GM12891 (cell line): ENCODE measurements around the gene TMOD1.
A peak's percentile ranks its signal among the peaks of the same experiment; 100 is the strongest.

Experiments used
- DNase-seq: peaks from one replicate; pipeline ENCODE4 v3.0.0; 2011; ENCODE audit warnings: low spot score; ENCODE audit not compliant: insufficient read length
- FAIRE-seq: peaks from 2 replicates; lab custom pipeline; 2011; peaks lifted over from hg19 to GRCh38; lab: Jason Lieb, UNC
- PAX5 ChIP-seq: IDR thresholded peaks from 2 replicates; pipeline ENCODE4 v1.6.1; 2011; ENCODE audit warnings: low read length, moderate library complexity, mild to moderate bottlenecking; ENCODE audit not compliant: insufficient read depth, severe bottlenecking
- POLR2A ChIP-seq: IDR thresholded peaks from 2 replicates; pipeline ENCODE4 v1.6.1; 2011; ENCODE audit warnings: low read depth, low read length, control low read depth
- POLR2AphosphoS5 ChIP-seq: IDR thresholded peaks from 2 replicates; pipeline ENCODE4 v1.6.1; 2011; ENCODE audit warnings: low read depth, low read length, control low read depth
- POU2F2 ChIP-seq: IDR thresholded peaks from 2 replicates; pipeline ENCODE4 v1.6.1; 2011; ENCODE audit warnings: low read depth, mild to moderate bottlenecking, control low read depth, low read length, moderate library complexity
- SPI1 ChIP-seq: IDR thresholded peaks from 2 replicates; pipeline ENCODE4 v1.6.1; 2011; ENCODE audit warnings: low read depth, low read length, control low read depth
- TAF1 ChIP-seq: IDR thresholded peaks from 2 replicates; pipeline ENCODE4 v1.6.1; 2011; ENCODE audit warnings: low read depth, low read length, control low read depth

The TMOD1 gene

DNA sequence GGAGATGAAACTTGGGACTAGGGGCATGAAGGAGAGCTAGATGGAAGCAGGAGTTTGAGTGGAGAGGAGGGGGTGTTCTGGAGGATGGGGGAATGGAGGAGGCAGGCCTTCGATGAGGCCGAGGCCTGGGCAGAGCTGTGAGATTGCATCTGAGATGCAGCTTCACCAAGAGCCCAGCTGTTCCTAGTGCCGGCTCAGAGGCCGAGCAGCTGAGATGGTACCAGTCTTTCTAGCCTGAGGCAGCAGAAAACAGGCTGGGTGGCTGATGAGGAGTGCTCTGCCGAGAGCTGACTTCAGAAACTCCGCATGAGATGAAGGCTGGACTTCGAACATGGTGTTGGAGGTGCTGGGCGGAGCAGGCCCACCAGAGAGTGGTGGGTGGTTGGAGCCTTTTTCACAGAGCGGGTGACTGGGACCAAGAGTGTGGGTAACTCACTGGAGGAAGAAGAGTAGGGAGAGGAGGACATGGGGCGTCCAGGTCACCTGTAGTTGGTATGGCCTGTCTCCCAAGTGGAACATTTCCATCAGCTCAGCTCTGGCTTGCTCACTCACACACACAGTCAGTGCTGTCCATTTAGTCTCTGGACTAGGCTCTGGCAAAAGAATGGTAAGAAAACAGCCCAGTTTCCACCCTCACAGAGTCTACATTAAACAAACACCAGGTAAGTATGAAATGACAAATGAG lies 54.7 kb downstream of the TMOD1 start:
- TF ChIP-seq PAX5: no peak
- no peak for TF ChIP-seq POLR2AphosphoS5
- TF ChIP-seq SPI1: no peak
- no peak for TF ChIP-seq TAF1
- TF ChIP-seq POLR2A: no peak
- no peak for TF ChIP-seq POU2F2
- FAIRE-seq (no peak), DNase-seq (no peak)

DNA sequence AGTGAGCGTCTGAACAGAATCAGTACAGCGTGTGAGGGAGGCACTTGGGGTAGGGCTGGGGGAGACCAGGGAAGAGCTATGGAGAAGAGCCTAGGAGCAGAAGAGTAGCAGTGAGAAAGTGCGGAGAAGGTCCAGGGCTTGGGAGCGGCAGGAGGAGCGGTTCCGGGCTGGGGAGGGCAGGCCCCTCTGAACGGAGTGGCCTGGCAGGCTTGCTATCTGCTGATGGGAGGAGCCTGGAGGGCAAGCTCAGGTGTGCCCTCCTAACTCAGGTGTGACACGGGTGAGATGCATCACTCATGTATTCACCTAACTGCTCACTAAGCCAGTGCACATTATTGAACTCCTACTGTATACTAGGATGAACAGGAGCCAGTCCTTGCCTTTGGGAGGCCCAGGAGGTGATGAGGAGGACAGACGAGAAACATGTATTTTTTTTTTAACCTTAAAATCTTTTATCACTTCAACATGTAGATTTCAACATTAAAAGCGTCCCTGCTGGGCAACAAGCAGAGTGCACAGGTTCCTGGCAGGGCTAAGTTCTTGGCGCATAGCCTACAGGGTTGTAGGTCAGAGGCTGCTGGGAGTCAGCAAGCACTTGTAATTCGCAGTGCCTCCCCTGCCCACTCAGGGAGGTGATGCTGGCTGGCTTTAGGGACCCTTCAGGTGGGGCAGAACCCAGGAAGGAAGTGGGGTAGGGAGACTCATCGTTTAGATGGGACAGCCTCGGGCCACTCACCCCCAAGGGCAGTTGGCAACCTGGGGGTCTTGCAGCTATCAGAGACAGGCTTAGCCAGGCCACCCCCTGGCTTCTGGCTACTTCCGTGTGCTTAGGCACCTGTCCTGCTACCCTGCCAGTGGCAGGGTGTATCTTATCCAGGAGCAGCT lies 55.5 kb downstream of the TMOD1 start:
- TF ChIP-seq TAF1: no peak
- TF ChIP-seq SPI1: no peak
- TF ChIP-seq POLR2A: no peak
- TF ChIP-seq PAX5: no peak
- no peak for TF ChIP-seq POU2F2
- no peak for TF ChIP-seq POLR2AphosphoS5
- peak; percentile 56 for FAIRE-seq

DNA sequence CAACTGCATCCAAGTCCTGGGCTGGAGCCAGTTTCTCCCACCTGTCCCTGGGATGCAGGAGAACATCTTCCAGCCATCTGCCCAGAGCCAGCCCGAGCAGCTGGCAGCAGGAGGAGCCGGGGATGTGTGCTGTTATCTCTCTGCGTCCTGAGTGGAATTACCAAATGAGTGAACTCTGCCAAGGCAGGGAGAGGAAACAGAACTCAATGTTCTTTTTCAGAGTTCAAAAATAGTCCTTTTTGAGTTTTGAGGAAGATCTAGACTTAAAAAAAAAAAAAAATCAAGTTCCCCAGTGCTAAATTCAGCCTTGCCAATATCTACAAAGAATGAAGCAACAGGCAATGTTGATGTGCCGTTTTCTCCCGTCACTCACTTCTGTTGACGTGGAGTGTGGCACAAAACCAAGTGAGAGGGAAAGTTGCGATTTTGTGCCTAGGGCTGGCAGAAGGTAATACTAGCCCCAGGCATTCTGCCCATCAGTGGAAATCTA lies 56.2 kb downstream of the TMOD1 start:
- DNase-seq (no peak), FAIRE-seq (no peak)
- no peak for TF ChIP-seq PAX5
- TF ChIP-seq POLR2A: no peak
- no peak for TF ChIP-seq SPI1
- TF ChIP-seq POLR2AphosphoS5: no peak
- TF ChIP-seq POU2F2: no peak
- no peak for TF ChIP-seq TAF1

More for the DNA sequence above, 55.5 kb downstream of the TMOD1 start:
- no peak for DNase-seq

DNA sequence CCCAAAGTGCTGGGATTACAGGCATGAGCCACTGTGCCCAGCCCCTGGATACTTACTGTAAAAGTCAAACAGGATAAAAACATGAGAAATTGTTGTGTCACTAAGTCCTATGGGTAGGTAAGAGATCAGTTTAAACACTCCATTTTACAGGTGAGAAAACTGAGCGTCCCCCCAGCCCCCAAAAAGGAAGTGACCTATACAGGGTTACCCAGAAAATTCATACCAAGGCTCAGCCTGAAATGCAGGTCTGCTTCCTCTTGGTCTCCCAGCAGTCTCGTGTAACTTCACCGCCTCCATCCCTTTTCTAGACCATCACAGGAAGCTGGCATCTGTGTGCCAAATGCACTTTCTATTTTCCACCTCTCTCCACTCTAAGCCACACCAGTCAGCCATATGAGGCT lies 57.2 kb downstream of the TMOD1 start:
- FAIRE-seq: no peak
- TF ChIP-seq SPI1 (peak; percentile 39), PAX5 (no peak), TAF1 (no peak), POLR2A (no peak)

DNA sequence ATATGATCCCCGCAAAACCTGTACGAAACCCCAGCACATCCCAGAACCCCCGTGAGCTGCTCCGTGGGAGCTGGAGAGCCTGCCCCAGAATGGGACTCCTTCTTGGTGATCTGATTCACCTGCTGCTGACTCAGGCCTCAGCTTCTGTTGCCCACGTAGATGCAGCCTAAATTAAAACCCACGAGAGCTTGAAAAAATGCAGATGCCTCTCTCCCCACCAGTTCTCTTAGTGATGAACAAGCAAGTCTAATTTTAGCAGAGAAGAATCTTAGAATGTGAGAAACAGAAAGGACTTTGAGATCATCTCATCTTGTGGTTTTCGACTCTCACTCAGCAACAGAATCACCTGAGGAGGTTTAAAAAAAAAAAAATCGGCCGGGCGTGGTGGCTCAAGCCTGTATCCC lies 57.6 kb downstream of the TMOD1 start:
- TF ChIP-seq POU2F2 (no peak), POLR2AphosphoS5 (no peak), POLR2A (no peak), PAX5 (no peak), TAF1 (no peak), SPI1 (no peak)
- FAIRE-seq (peak; percentile 87), DNase-seq (peak; percentile 55)

More for the DNA sequence above, 57.2 kb downstream of the TMOD1 start:
- no peak for DNase-seq

DNA sequence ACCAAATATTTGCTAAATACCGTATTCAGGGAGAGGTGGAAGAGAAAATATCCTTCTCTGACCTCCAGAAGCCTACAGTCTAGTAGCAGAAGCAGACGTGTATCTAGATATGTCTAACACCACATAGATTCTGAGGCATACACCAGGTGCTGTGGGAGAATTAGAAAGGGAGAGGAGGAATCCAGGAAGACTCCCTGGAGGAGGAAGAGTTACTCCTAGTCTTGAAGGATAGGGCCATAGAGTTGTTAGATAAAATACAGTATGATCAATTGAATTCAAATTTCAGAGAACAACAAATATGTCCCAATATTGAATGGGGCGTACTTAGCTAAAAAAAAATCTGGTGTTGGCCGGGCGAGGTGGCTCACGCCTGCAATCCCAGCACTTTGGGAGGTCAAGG lies 58.7 kb downstream of the TMOD1 start:
- no peak for FAIRE-seq
- no peak for DNase-seq
- TF ChIP-seq POLR2A: no peak
- TF ChIP-seq PAX5: no peak
- no peak for TF ChIP-seq SPI1
- TF ChIP-seq POLR2AphosphoS5: no peak
- no peak for TF ChIP-seq TAF1
- no peak for TF ChIP-seq POU2F2

DNA sequence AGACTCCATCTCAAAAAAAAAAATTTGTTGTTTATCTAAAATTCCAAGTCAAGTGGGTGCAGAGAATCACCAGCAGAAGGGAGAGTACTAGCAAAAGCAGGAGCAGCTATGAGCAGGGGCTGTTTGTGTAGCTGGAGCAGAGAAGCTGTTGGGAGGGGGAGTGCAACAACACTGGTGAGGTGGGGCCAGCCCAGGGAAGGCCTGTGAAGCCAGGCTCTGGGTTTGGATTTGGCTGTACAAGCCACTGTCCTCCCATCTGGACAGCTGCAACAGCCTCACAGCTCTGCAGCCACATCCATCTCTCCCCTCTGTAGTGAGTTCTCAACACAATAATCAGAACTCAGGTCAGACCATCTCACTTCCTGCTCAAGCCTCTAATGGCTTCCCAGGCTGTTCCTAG lies 59.4 kb downstream of the TMOD1 start:
- FAIRE-seq: peak; percentile 55
- TF ChIP-seq TAF1 (no peak), POLR2AphosphoS5 (no peak), SPI1 (no peak), POU2F2 (no peak), POLR2A (no peak)
- DNase-seq: no peak

DNA sequence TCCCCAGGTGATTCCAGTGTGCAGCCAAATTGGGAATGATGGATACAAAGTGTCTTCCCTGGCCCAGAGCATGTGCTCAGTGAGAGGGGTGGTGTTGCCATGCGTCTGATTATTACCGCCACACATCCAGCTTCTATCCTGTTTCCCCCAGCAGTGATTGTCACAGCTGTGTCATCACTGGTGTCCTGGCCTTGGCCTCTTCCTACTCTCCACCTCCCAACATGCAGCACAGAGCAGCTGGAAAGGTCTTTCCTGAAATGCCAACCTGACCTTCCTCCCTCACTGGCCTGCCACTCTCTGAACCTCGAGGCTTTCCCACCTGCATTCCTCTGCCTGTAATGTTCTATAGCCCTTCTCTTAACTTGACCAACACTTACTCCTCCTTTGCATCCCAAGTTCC lies 60.0 kb downstream of the TMOD1 start:
- FAIRE-seq (no peak), DNase-seq (no peak)
- TF ChIP-seq POLR2A (no peak), POLR2AphosphoS5 (no peak), POU2F2 (no peak), PAX5 (no peak), SPI1 (no peak), TAF1 (no peak)

DNA sequence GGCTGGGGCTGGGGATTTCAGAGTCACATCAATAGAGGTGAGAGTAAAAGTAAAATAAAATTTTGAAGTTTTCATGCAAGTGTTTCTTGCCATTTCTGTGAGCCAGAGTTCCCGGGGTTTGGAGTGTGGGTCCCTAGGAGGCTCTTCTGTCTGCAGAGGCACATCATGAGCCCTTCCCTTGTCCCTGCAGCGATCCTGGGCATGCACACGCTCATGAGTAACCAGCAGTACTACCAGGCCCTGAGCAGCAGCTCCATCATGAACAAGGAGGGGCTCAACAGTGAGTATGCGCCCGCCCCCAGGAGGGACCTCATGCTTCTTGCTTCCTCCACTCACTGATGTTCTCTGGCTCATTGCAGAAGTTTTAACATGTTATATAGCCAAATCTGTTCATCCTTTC lies 61.1 kb downstream of the TMOD1 start:
- no peak for DNase-seq
- TF ChIP-seq POLR2A: no peak
- TF ChIP-seq POLR2AphosphoS5: no peak
- TF ChIP-seq POU2F2: no peak
- TF ChIP-seq PAX5: no peak
- TF ChIP-seq SPI1: no peak
- TF ChIP-seq TAF1: no peak
- FAIRE-seq: no peak
